Transverse colon (tissue), 3 donors: ENCODE measurements around the gene OLFML2A.

Experiments used
- CTCF ChIP-seq, 5 experiments: fragments of 200-600 bp in 3 of 5; fragments of 450-650 bp in 2 of 5; sonication (generic) in 3 of 5; IDR thresholded peaks; 1 replicate in 2 of 5; 2 replicates in 3 of 5; pipeline ENCODE4 v1.5.1; 2016 to 2017; ENCODE audit warnings: antibody characterized with exemption in 5 of 5, inconsistent platforms in 3 of 5, mild to moderate bottlenecking in 2 of 5, moderate library complexity in 1 of 5
- EP300 ChIP-seq: sonication (generic); formaldehyde crosslinking; IDR thresholded peaks from one replicate; pipeline ENCODE4 v1.6.1; 2017; ENCODE audit warnings: antibody characterized with exemption, low read depth
- POLR2A ChIP-seq: fragments of 450-650 bp; IDR thresholded peaks from one replicate; pipeline ENCODE4 v1.6.1; 2016; ENCODE audit warnings: antibody characterized with exemption, mild to moderate bottlenecking, moderate library complexity

- TF ChIP-seq CTCF (IDR thresholded peaks at IDR 0.05) (no peak), POLR2A (no peak), EP300 (no peak)
Measured at GRCh38 chr9:124780757-124781151, 3.8 kb downstream of the OLFML2A start.
